H4 (cell line): ENCODE measurements around the gene CHI3L1. TPM values are rescaled to one million over a fixed set of nuclear protein-coding genes. Genes with fewer than 3 reads are reported as not detected.

Source experiments
- DNase-seq: peaks from one replicate; pipeline ENCODE4 v3.0.0-alpha.2; 2015; ENCODE audit warnings: low spot score
- total RNA-seq: library from RNA; depleted of rRNA; stranded (reverse); fragments of >200 nt; shearing (Covaris generic); gene quantifications from 2 replicates; pipeline ENCODE4 v1.2.3, GENCODE V29; 2014

CHI3L1 gene
- total RNA-seq, 1 experiment from 2014 or later, result not detected

- DNase-seq, result no peak
Measured at GRCh38 chr1:203206129-203206687, 19.7 kb upstream of the CHI3L1 start.

GRCh38 chr1:203204756-203205155, 18.3 kb upstream of the CHI3L1 start:
- DNase-seq, result no peak

GRCh38 chr1:203202431-203203245, 16.1 kb upstream of the CHI3L1 start:
- peak; percentile 75 for DNase-seq

- no peak for DNase-seq
Measured at GRCh38 chr1:203201516-203202205, 15.2 kb upstream of the CHI3L1 start.

- DNase-seq, result no peak
Measured at GRCh38 chr1:203200916-203201315, 14.4 kb upstream of the CHI3L1 start.

- no peak for DNase-seq
Measured at GRCh38 chr1:203199816-203200571, 13.5 kb upstream of the CHI3L1 start.

- no peak for DNase-seq
Measured at GRCh38 chr1:203199481-203199815, 12.9 kb upstream of the CHI3L1 start.

- DNase-seq, result no peak
Measured at GRCh38 chr1:203199002-203199401, 12.5 kb upstream of the CHI3L1 start.

GRCh38 chr1:203197625-203198024, 11.1 kb upstream of the CHI3L1 start:
- DNase-seq, result peak; percentile 73

GRCh38 chr1:203196371-203196770, 9.9 kb upstream of the CHI3L1 start:
- DNase-seq, result no peak

- no peak for DNase-seq
Measured at GRCh38 chr1:203190949-203191348, 4.4 kb upstream of the CHI3L1 start.

- no peak for DNase-seq
Measured at GRCh38 chr1:203189951-203190352, 3.4 kb upstream of the CHI3L1 start.

- DNase-seq, result no peak
Measured at GRCh38 chr1:203188686-203189232, 2.3 kb upstream of the CHI3L1 start.

- no peak for DNase-seq
Measured at GRCh38 chr1:203187689-203188264, 1.3 kb upstream of the CHI3L1 start.

- DNase-seq, result no peak
Measured at GRCh38 chr1:203187304-203187685, 791 bp upstream of the CHI3L1 start.

GRCh38 chr1:203186091-203186445, 436 bp downstream of the CHI3L1 start:
- no peak for DNase-seq

- no peak for DNase-seq
Measured at GRCh38 chr1:203185585-203185984, 919 bp downstream of the CHI3L1 start.

- DNase-seq, result no peak
Measured at GRCh38 chr1:203185061-203185461, 1.4 kb downstream of the CHI3L1 start.

- no peak for DNase-seq
Measured at GRCh38 chr1:203184467-203184866, 2.0 kb downstream of the CHI3L1 start.

- no peak for DNase-seq
Measured at GRCh38 chr1:203183828-203184227, 2.7 kb downstream of the CHI3L1 start.

- no peak for DNase-seq
Measured at GRCh38 chr1:203182387-203182953, 4.0 kb downstream of the CHI3L1 start.
